Measurements from ENCODE around the gene DLG2. TPM values are rescaled to one million over a fixed set of nuclear protein-coding genes. Genes with fewer than 3 reads are reported as not detected.

Gene DLG2
- polyA plus RNA-seq, 3 donors, result 0.24 to 0.39 TPM; not detected in 1

GRCh38 chr11:84608837-84609196 is 1018.3 kb downstream of the DLG2 start:
- H3K4me3 Mint-ChIP-seq, result no peak overlapping the region
- H3K4me2 ChIP-seq (replicated peaks; ENCODE audit: extremely low read depth, low read length, poor library complexity, severe bottlenecking), result no peak overlapping the region
- no peaks in the 10 kb centered on the region for H3K4me1 Mint-ChIP-seq
- H3K36me3 ChIP-seq (replicated peaks in 1 of 2; ENCODE audit: control insufficient read depth in 1 of 2, insufficient read depth in 2 of 2, low read length in 2 of 2), result no peaks in the 10 kb centered on the region
- intact Hi-C loops (cut with micrococcal nuclease), result no loop called here
- H3K4me1 ChIP-seq (ENCODE audit: control insufficient read depth in 1 of 2, insufficient read depth in 2 of 2, low read length in 2 of 2), result no peaks in the 10 kb centered on the region
- no peaks in the 10 kb centered on the region for H3K27me3 Mint-ChIP-seq (ENCODE audit: low read depth in 3 of 3)
- no peaks in the 10 kb centered on the region for H3K9me3 ChIP-seq (replicated peaks in 1 of 2; ENCODE audit: control insufficient read depth in 1 of 2, insufficient read depth in 1 of 2, low read length in 2 of 2)
- H3K27ac ChIP-seq (ENCODE audit: low read depth in 1 of 2, low read length in 2 of 2), result no peak overlapping the region
- WGBS (ENCODE audit: insufficient coverage), result no CpG with 5 or more reads among the region's 2 CpGs
- TF ChIP-seq, protein P1, sequence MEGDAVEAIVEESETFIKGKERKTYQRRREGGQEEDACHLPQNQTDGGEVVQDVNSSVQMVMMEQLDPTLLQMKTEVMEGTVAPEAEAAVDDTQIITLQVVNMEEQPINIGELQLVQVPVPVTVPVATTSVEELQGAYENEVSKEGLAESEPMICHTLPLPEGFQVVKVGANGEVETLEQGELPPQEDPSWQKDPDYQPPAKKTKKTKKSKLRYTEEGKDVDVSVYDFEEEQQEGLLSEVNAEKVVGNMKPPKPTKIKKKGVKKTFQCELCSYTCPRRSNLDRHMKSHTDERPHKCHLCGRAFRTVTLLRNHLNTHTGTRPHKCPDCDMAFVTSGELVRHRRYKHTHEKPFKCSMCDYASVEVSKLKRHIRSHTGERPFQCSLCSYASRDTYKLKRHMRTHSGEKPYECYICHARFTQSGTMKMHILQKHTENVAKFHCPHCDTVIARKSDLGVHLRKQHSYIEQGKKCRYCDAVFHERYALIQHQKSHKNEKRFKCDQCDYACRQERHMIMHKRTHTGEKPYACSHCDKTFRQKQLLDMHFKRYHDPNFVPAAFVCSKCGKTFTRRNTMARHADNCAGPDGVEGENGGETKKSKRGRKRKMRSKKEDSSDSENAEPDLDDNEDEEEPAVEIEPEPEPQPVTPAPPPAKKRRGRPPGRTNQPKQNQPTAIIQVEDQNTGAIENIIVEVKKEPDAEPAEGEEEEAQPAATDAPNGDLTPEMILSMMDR (IDR thresholded peaks at IDR 0.05), result no peak
- H3K27ac Mint-ChIP-seq, result no peak overlapping the region
- no peak for DNase-seq
- H3K4me3 ChIP-seq (replicated peaks in 1 of 3; ENCODE audit: low read depth in 2 of 3, low read length in 3 of 3), result no peak overlapping the region
- H3K36me3 Mint-ChIP-seq, result no peaks in the 10 kb centered on the region
- no peak overlapping the region for H3K9ac ChIP-seq (ENCODE audit: insufficient read depth, low read length, poor library complexity, severe bottlenecking)
- H4K20me1 ChIP-seq (ENCODE audit: insufficient read depth, low read length), result no peaks in the 10 kb centered on the region
- H2AFZ ChIP-seq (ENCODE audit: insufficient read depth, low read depth, low read length, poor library complexity, severe bottlenecking), result no peak overlapping the region
- no peaks in the 10 kb centered on the region for H3K27me3 ChIP-seq (ENCODE audit: control insufficient read depth in 2 of 2, insufficient read depth in 2 of 2, low read length in 2 of 2)
- no peaks in the 10 kb centered on the region for H3K79me2 ChIP-seq (ENCODE audit: insufficient read depth, low read length)
- H3K9me3 Mint-ChIP-seq, result no peaks in the 10 kb centered on the region

DNA sequence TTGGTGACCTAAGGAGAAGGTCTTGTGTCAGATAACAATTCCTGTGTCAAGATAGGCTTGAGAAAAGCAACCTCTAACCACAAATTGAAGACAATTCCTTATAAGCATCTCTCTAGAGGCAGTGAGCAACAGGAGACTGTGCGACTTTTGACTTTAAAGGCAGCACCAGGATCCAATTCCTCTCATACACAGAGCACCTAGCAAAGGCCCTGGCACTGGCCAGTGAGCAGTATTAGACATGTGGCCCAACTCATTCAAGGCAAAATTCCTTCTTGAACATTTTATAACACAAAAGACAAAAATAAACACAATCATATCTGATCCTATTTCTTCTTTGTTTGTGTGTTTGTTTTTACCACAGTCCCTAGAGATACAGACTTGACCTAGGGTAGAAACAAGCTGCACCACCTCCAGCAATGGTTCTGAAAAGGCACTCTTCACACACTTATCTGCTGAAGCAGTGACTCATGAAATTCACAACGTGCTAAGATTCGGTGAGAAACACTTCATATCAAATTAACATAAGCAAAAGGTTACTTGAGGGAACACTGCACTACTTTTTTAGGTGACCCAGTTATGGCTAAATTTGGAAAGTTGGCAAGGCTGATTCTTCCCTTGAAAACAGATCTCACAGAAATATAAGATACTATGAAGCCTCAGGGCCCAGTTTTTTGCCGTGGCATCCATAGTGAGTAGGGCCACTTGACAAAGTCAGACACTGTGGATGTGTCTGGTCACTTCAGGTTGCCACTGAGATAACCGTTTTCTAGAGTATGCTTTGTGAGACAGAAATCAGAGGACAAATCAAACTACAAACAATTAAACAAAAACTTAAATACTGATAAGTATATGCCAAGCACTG is 1018.9 kb downstream of the DLG2 start:
- no peaks in the 10 kb centered on the region for H3K4me1 ChIP-seq (ENCODE audit: control insufficient read depth in 1 of 2, insufficient read depth in 2 of 2, low read length in 2 of 2)
- no peaks in the 10 kb centered on the region for H3K27me3 Mint-ChIP-seq (ENCODE audit: low read depth in 3 of 3)
- no peaks in the 10 kb centered on the region for H3K79me2 ChIP-seq (ENCODE audit: insufficient read depth, low read length)
- H3K4me1 Mint-ChIP-seq, result no peaks in the 10 kb centered on the region
- intact Hi-C loops (cut with micrococcal nuclease), result no loop called here
- H3K4me2 ChIP-seq (replicated peaks; ENCODE audit: extremely low read depth, low read length, poor library complexity, severe bottlenecking), result no peak overlapping the region
- no peaks in the 10 kb centered on the region for H3K36me3 ChIP-seq (replicated peaks in 1 of 2; ENCODE audit: control insufficient read depth in 1 of 2, insufficient read depth in 2 of 2, low read length in 2 of 2)
- no peaks in the 10 kb centered on the region for H3K9me3 Mint-ChIP-seq
- H3K36me3 Mint-ChIP-seq, result no peaks in the 10 kb centered on the region
- no peak overlapping the region for H3K27ac Mint-ChIP-seq
- no peak for DNase-seq
- no peak overlapping the region for H2AFZ ChIP-seq (ENCODE audit: insufficient read depth, low read depth, low read length, poor library complexity, severe bottlenecking)
- no peak overlapping the region for H3K4me3 Mint-ChIP-seq
- H3K9me3 ChIP-seq (replicated peaks in 1 of 2; ENCODE audit: control insufficient read depth in 1 of 2, insufficient read depth in 1 of 2, low read length in 2 of 2), result no peaks in the 10 kb centered on the region
- TF ChIP-seq, protein P1 (IDR thresholded peaks at IDR 0.05), result no peak
- no peak overlapping the region for H3K27ac ChIP-seq (ENCODE audit: low read depth in 1 of 2, low read length in 2 of 2)
- WGBS (ENCODE audit: insufficient coverage), result 89% methylated on average over 1 of the region's 5 CpGs
- no peak overlapping the region for H3K9ac ChIP-seq (ENCODE audit: insufficient read depth, low read length, poor library complexity, severe bottlenecking)
- no peak overlapping the region for H3K4me3 ChIP-seq (replicated peaks in 1 of 3; ENCODE audit: low read depth in 2 of 3, low read length in 3 of 3)
- no peaks in the 10 kb centered on the region for H3K27me3 ChIP-seq (ENCODE audit: control insufficient read depth in 2 of 2, insufficient read depth in 2 of 2, low read length in 2 of 2)
- no peaks in the 10 kb centered on the region for H4K20me1 ChIP-seq (ENCODE audit: insufficient read depth, low read length)

Measured in CD14-positive monocyte (primary cell).